ENCODE data around the gene MYO10.

Gene MYO10

DNA sequence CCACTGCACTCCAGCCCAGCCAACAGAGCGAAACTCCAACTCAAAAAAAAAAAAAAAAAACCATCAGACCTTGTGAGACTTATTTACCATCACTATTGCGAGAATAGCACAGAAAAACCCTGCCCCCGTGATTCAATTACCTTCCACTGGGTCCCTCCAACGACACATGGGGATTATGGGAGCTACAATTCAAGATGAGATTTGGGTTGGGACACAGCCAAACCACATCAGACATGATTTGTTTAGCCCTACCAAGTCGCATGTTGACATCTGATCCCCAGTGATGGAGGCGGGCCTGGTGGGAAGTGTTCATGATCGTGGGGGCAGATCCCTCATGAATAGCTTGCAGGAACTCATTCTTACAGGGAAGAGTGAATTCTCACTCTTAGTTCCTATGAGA lies 26.6 kb downstream of the MYO10 start:
- TF ChIP-seq, protein P1, sequence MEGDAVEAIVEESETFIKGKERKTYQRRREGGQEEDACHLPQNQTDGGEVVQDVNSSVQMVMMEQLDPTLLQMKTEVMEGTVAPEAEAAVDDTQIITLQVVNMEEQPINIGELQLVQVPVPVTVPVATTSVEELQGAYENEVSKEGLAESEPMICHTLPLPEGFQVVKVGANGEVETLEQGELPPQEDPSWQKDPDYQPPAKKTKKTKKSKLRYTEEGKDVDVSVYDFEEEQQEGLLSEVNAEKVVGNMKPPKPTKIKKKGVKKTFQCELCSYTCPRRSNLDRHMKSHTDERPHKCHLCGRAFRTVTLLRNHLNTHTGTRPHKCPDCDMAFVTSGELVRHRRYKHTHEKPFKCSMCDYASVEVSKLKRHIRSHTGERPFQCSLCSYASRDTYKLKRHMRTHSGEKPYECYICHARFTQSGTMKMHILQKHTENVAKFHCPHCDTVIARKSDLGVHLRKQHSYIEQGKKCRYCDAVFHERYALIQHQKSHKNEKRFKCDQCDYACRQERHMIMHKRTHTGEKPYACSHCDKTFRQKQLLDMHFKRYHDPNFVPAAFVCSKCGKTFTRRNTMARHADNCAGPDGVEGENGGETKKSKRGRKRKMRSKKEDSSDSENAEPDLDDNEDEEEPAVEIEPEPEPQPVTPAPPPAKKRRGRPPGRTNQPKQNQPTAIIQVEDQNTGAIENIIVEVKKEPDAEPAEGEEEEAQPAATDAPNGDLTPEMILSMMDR (conservative IDR thresholded peaks at IDR 0.05; ENCODE audit: low read depth, low read length): no peak
- H3K36me3 ChIP-seq (ENCODE audit: insufficient read depth): no peaks in the 10 kb centered on the region
- H2AFZ ChIP-seq (ENCODE audit: low read depth): no peak overlapping the region
- H3K79me2 ChIP-seq (ENCODE audit: insufficient read depth, low read depth): no peaks in the 10 kb centered on the region
- H3K27me3 ChIP-seq (ENCODE audit: insufficient read depth, low read depth): no peaks in the 10 kb centered on the region
- no peak overlapping the region for H3K4me2 ChIP-seq
- H3K4me1 ChIP-seq (ENCODE audit: low read depth, poor library complexity, severe bottlenecking): no peaks in the 10 kb centered on the region
- no peak overlapping the region for H3K27ac ChIP-seq
- H3K4me3 ChIP-seq (IDR thresholded peaks at IDR 0.05; ENCODE audit: insufficient read depth, low read depth, low read length): no peak overlapping the region
- H3K9ac ChIP-seq: no peak overlapping the region
- H4K20me1 ChIP-seq (ENCODE audit: insufficient read depth): no peaks in the 10 kb centered on the region

DNA sequence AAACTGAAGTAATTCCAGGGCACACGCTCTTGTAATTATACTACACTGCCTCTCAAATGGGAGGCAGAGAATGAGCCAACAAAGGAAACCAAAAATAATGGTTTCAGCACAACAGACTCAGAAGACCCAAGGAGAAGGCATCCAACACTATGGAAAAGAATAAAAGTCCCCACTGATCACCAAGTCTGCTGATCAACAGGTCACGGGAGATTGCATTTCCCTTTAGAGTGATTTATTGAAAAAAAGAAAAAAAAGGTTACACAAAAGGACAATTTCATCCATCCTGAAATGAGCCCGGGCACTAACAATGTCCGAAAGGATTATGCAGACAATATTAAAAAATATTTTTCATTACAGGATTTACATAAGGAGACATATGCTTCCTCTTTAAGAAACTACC lies 28.8 kb downstream of the MYO10 start:
- TF ChIP-seq, protein P1 (conservative IDR thresholded peaks at IDR 0.05; ENCODE audit: low read depth, low read length): no peak
- H3K4me1 ChIP-seq (ENCODE audit: low read depth, poor library complexity, severe bottlenecking): no peaks in the 10 kb centered on the region
- H3K4me3 ChIP-seq (IDR thresholded peaks at IDR 0.05; ENCODE audit: insufficient read depth, low read depth, low read length): no peak overlapping the region
- no peak overlapping the region for H3K27ac ChIP-seq
- H2AFZ ChIP-seq (ENCODE audit: low read depth): no peak overlapping the region
- no peak overlapping the region for H3K9ac ChIP-seq
- H3K79me2 ChIP-seq (ENCODE audit: insufficient read depth, low read depth): no peaks in the 10 kb centered on the region
- H4K20me1 ChIP-seq (ENCODE audit: insufficient read depth): no peaks in the 10 kb centered on the region
- no peaks in the 10 kb centered on the region for H3K27me3 ChIP-seq (ENCODE audit: insufficient read depth, low read depth)
- H3K4me2 ChIP-seq: no peak overlapping the region
- H3K36me3 ChIP-seq (ENCODE audit: insufficient read depth): no peaks in the 10 kb centered on the region

DNA sequence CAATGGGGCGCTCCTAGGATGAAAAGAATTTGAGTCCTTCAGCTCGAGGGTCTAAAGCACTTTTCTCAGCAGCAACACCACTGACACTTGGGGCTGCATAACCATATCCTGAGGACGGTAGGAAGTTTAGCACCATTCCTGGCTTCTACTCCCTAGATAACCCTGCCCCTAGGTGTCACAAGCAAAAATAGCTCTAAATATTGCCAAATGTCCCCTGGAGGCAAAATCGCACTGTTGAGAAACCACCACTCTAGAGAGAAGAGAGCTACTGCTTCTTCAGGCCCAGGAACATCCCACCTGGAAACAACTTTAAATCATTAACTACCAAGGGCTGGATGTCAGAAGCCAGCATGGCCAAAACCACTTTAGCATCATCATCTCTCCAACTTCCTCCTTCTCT lies 29.8 kb downstream of the MYO10 start:
- Histone ChIP-seq H3K9ac (no peak overlapping the region), H4K20me1 (ENCODE audit: insufficient read depth) (no peaks in the 10 kb centered on the region), H3K36me3 (ENCODE audit: insufficient read depth) (no peaks in the 10 kb centered on the region), H3K79me2 (ENCODE audit: insufficient read depth, low read depth) (no peaks in the 10 kb centered on the region), H3K27me3 (ENCODE audit: insufficient read depth, low read depth) (no peaks in the 10 kb centered on the region), H3K4me2 (no peak overlapping the region), H3K4me3 (IDR thresholded peaks at IDR 0.05; ENCODE audit: insufficient read depth, low read depth, low read length) (no peak overlapping the region), H2AFZ (ENCODE audit: low read depth) (no peak overlapping the region), H3K4me1 (ENCODE audit: low read depth, poor library complexity, severe bottlenecking) (no peaks in the 10 kb centered on the region), H3K27ac (no peak overlapping the region)
- TF ChIP-seq, protein P1 (conservative IDR thresholded peaks at IDR 0.05; ENCODE audit: low read depth, low read length): no peak

DNA sequence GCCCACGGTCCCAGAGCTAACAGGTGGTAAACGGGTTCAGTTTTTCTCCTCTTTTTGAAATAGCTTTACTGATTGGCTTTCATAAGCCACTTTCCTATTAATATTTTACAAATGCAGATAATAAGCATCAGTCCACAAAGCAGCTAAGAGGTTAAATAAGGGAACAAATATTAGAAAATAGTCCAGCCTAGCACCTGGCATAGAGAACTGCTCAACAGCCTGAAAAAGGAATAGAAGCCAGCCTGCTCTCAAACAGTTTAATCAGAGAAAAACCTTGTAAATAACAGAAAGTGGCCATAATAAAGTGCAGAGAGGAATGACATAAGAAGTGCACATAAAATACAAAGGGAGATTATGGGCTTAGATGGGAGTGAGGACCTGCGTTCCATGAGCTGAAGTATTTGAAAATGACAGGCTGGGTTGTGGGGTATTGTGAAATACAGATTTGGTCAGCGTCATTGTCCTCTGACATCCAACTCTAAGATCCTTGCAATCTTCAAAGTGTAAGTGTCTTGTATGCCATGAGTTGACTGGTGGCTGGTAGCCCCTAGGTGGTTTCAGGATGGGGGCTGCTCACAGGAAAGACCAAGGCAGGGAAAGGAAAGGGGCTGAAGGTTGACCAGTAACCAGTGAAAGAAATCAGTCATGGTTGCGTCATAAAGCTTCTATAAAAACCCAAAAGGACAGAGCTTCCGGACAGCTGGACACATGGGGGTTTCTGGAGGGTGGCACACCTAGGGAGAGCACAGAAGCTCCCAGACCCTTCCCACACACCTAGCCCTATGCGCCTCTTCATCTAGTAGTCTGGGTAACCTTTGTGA lies 32.4 kb downstream of the MYO10 start:
- Histone ChIP-seq H3K36me3 (ENCODE audit: insufficient read depth) (no peaks in the 10 kb centered on the region), H3K4me1 (ENCODE audit: low read depth, poor library complexity, severe bottlenecking) (no peaks in the 10 kb centered on the region), H3K4me2 (no peak overlapping the region), H3K27me3 (ENCODE audit: insufficient read depth, low read depth) (no peaks in the 10 kb centered on the region), H3K4me3 (IDR thresholded peaks at IDR 0.05; ENCODE audit: insufficient read depth, low read depth, low read length) (no peak overlapping the region), H3K9ac (no peak overlapping the region), H2AFZ (ENCODE audit: low read depth) (no peak overlapping the region), H4K20me1 (ENCODE audit: insufficient read depth) (no peaks in the 10 kb centered on the region), H3K27ac (no peak overlapping the region), H3K79me2 (ENCODE audit: insufficient read depth, low read depth) (no peaks in the 10 kb centered on the region)
- TF ChIP-seq, protein P1 (conservative IDR thresholded peaks at IDR 0.05; ENCODE audit: low read depth, low read length): no peak
